ENCODE results near the gene CTDSP2.
A peak's percentile ranks its signal among the peaks of the same experiment; 100 is the strongest.
"Not testable (repeated sequence)": the region's sequence is repeated elsewhere in the genome, so short reads cannot be mapped to it uniquely, and the experiment has no call there.

CTDSP2 gene

GRCh38 chr12:57881035-57881434, 34.5 kb upstream of the CTDSP2 start:
- DNase-seq, result not testable (repeated sequence)

- DNase-seq, result no peak
These were observed 31.3 kb upstream of the CTDSP2 start for GRCh38 chr12:57877876-57878275.

- no peak for DNase-seq
These were observed 29.4 kb upstream of the CTDSP2 start for GRCh38 chr12:57875753-57876547.

GRCh38 chr12:57874166-57875108, 27.9 kb upstream of the CTDSP2 start:
- no peak for DNase-seq

GRCh38 chr12:57872362-57872761, 25.8 kb upstream of the CTDSP2 start:
- no peak for DNase-seq

- no peak for DNase-seq
These were observed 23.4 kb upstream of the CTDSP2 start for GRCh38 chr12:57869927-57870318.

GRCh38 chr12:57869298-57869926, 22.9 kb upstream of the CTDSP2 start:
- DNase-seq, result no peak

GRCh38 chr12:57868851-57869268, 22.3 kb upstream of the CTDSP2 start:
- DNase-seq, result peak; percentile 64

GRCh38 chr12:57868221-57868620, 21.7 kb upstream of the CTDSP2 start:
- no peak for DNase-seq

GRCh38 chr12:57866308-57867019, 19.9 kb upstream of the CTDSP2 start:
- DNase-seq, result no peak

- no peak for DNase-seq
These were observed 18.7 kb upstream of the CTDSP2 start for GRCh38 chr12:57865084-57865751.

GRCh38 chr12:57864442-57865083, 18.0 kb upstream of the CTDSP2 start:
- DNase-seq, result no peak

- no peak for DNase-seq
These were observed 17.1 kb upstream of the CTDSP2 start for GRCh38 chr12:57863676-57864075.

- no peak for DNase-seq
These were observed 15.4 kb upstream of the CTDSP2 start for GRCh38 chr12:57861967-57862366.

- not testable (repeated sequence) for DNase-seq
These were observed 14.4 kb upstream of the CTDSP2 start for GRCh38 chr12:57860883-57861282.

GRCh38 chr12:57859121-57859520, 12.6 kb upstream of the CTDSP2 start:
- DNase-seq, result no peak

- DNase-seq, result not testable (repeated sequence)
These were observed 11.6 kb upstream of the CTDSP2 start for GRCh38 chr12:57858123-57858522.

- DNase-seq, result no peak
These were observed 8.4 kb upstream of the CTDSP2 start for GRCh38 chr12:57854965-57855364.

- no peak for DNase-seq
These were observed 7.5 kb upstream of the CTDSP2 start for GRCh38 chr12:57853864-57854556.

GRCh38 chr12:57852620-57853500, 6.3 kb upstream of the CTDSP2 start:
- peak; percentile 7 for DNase-seq

Data from NCI-H524 treated with DMSO at 0.1 percent for 48 hours (cell line).